ENCODE data around the gene PXDC1.

DNA sequence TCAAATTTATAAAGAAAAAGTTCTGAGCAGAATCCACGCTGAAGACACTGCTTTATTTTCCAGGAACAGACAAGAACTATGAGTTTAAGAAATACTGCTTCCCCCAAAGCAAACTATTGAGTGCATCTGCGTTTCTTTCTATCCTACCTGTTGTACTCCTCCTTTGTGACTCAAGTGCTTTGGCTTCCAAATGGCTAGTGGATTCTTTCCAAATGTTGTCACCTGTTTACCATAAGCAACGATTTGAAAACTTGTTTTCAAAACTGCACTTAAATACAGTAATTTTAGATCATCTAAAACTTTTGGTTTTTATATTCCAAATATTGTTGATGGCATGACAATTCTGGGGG lies 9.5 kb downstream of the PXDC1 start:
- TF ChIP-seq, protein P1, sequence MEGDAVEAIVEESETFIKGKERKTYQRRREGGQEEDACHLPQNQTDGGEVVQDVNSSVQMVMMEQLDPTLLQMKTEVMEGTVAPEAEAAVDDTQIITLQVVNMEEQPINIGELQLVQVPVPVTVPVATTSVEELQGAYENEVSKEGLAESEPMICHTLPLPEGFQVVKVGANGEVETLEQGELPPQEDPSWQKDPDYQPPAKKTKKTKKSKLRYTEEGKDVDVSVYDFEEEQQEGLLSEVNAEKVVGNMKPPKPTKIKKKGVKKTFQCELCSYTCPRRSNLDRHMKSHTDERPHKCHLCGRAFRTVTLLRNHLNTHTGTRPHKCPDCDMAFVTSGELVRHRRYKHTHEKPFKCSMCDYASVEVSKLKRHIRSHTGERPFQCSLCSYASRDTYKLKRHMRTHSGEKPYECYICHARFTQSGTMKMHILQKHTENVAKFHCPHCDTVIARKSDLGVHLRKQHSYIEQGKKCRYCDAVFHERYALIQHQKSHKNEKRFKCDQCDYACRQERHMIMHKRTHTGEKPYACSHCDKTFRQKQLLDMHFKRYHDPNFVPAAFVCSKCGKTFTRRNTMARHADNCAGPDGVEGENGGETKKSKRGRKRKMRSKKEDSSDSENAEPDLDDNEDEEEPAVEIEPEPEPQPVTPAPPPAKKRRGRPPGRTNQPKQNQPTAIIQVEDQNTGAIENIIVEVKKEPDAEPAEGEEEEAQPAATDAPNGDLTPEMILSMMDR (IDR thresholded peaks at IDR 0.05; ENCODE audit: low read depth, low read length), result no peak
- no peak for TF ChIP-seq POLR2A (IDR thresholded peaks at IDR 0.05; ENCODE audit: extremely low read depth, insufficient read length)
- TF ChIP-seq, protein P2, sequence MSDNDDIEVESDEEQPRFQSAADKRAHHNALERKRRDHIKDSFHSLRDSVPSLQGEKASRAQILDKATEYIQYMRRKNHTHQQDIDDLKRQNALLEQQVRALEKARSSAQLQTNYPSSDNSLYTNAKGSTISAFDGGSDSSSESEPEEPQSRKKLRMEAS (IDR thresholded peaks at IDR 0.05; ENCODE audit: low read depth, low read length), result no peak
- TF ChIP-seq MYC (IDR thresholded peaks at IDR 0.05; ENCODE audit: low read depth, low read length), result no peak

All from NB4 (cell line).